OCI-LY1 (cell line): Measurements from ENCODE around the gene GSK3B.

Source experiments
- H2AFZ ChIP-seq: fragments of 200-600 bp; sonication (generic), shearing (Covaris generic); 2 replicates; pipeline ENCODE4 v1.6.0; 2014; ENCODE audit warnings: antibody characterized with exemption, mild to moderate bottlenecking, low read length
- H3F3A ChIP-seq: fragments of 200-600 bp; sonication (generic), shearing (Covaris generic); 2 replicates; pipeline ENCODE4 v1.6.0; 2014; ENCODE audit warnings: mild to moderate bottlenecking, antibody characterized with exemption, low read length, moderate library complexity; ENCODE audit not compliant: insufficient read depth
- H3K27ac ChIP-seq: fragments of 200-600 bp; sonication (generic); 2 replicates; pipeline ENCODE4 v1.5.1; 2014; ENCODE audit warnings: low read length, mixed run types, mild to moderate bottlenecking, low read depth; ENCODE audit not compliant: poor library complexity, severe bottlenecking
- H3K27me3 ChIP-seq: fragments of 200-600 bp; sonication (generic); 2 replicates; pipeline ENCODE4 v1.6.0; 2014; ENCODE audit warnings: antibody characterized with exemption, mild to moderate bottlenecking, low read length, moderate library complexity; ENCODE audit not compliant: insufficient read depth
- H3K36me3 ChIP-seq: fragments of 200-600 bp; sonication (generic); 2 replicates; pipeline ENCODE4 v1.6.1; 2014; ENCODE audit warnings: mild to moderate bottlenecking, antibody characterized with exemption, low read length, moderate library complexity, mixed read lengths; ENCODE audit not compliant: insufficient read depth
- H3K4me1 ChIP-seq: fragments of 200-600 bp; sonication (generic); 2 replicates; pipeline ENCODE4 v1.5.1; 2014; ENCODE audit warnings: mild to moderate bottlenecking, low read length, moderate library complexity; ENCODE audit not compliant: insufficient read depth, severe bottlenecking
- H3K4me2 ChIP-seq: fragments of 200-600 bp; sonication (generic), shearing (Covaris generic); 2 replicates; pipeline ENCODE4 v1.6.1; 2014; ENCODE audit warnings: low read length
- H3K4me3 ChIP-seq: fragments of 200-600 bp; sonication (generic); 2 replicates; pipeline ENCODE4 v1.5.1; 2014; ENCODE audit warnings: low read length, low read depth, mild to moderate bottlenecking, mixed read lengths; ENCODE audit not compliant: poor library complexity, severe bottlenecking
- H3K79me2 ChIP-seq: fragments of 200-600 bp; shearing (Covaris generic); 2 replicates; pipeline ENCODE4 v1.6.1; 2016; ENCODE audit warnings: mixed run types, low read length, mixed read lengths; ENCODE audit not compliant: insufficient read depth
- H3K9ac ChIP-seq: fragments of 200-600 bp; sonication (generic), shearing (Covaris generic); 2 replicates; pipeline ENCODE4 v1.6.1; 2014; ENCODE audit warnings: mild to moderate bottlenecking, low read length, mixed read lengths
- H3K9me2 ChIP-seq: fragments of 200-600 bp; sonication (generic), shearing (Covaris generic); 2 replicates; pipeline ENCODE4 v1.6.1; 2014; ENCODE audit warnings: low read depth, mild to moderate bottlenecking, low read length, mixed read lengths
- H3K9me3 ChIP-seq: fragments of 200-600 bp; shearing (Covaris generic); 2 replicates; pipeline ENCODE4 v1.6.1; 2014; ENCODE audit warnings: low read length, mixed read lengths
- H4K20me1 ChIP-seq: fragments of 200-600 bp; sonication (generic), shearing (Covaris generic); 2 replicates; pipeline ENCODE4 v1.6.0; 2016; ENCODE audit warnings: mild to moderate bottlenecking, low read length; ENCODE audit not compliant: insufficient read depth
- EZH2 ChIP-seq: fragments of 200-600 bp; sonication (generic), shearing (Covaris generic); IDR thresholded peaks from 2 replicates; pipeline ENCODE4 v1.8.0; 2017; ENCODE audit warnings: borderline replicate concordance, mixed run types, mild to moderate bottlenecking, antibody characterized with exemption, low read length, moderate library complexity, mixed read lengths
- TF ChIP-seq, protein P1 (sequence below): fragments of 200-600 bp; sonication (generic), shearing (Covaris generic); IDR thresholded peaks from 2 replicates; pipeline ENCODE4 v1.5.1; 2017; ENCODE audit warnings: mild to moderate bottlenecking, antibody characterized with exemption, low read length, moderate library complexity, mixed read lengths

GSK3B gene

DNA sequence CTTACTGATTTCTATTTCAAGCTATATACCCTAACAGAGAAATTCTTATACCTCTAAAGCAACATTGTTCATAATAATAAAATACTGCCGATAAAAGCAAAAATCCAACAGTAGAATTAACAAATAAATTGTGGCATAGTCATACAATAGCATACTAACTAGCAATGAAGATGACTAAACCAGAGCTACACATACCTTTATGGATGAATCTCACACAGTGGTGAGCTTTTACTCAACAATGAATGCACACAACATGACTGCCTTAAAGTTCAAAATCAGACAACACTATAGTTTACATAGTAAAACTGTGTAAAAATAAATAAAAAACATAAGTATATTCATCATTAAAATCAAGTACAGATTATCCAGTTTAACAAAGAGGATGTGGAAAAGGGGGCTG is 213.3 kb downstream of the GSK3B start:
- H3K79me2 ChIP-seq, result no peaks in the 10 kb centered on the region
- no peaks in the 10 kb centered on the region for H3K27me3 ChIP-seq
- no peaks in the 10 kb centered on the region for H3K9me3 ChIP-seq
- no peak overlapping the region for H3K4me2 ChIP-seq
- no peak overlapping the region for H3K27ac ChIP-seq
- H3K4me1 ChIP-seq, result no peaks in the 10 kb centered on the region
- TF ChIP-seq EZH2, result no peak
- TF ChIP-seq, protein P1, sequence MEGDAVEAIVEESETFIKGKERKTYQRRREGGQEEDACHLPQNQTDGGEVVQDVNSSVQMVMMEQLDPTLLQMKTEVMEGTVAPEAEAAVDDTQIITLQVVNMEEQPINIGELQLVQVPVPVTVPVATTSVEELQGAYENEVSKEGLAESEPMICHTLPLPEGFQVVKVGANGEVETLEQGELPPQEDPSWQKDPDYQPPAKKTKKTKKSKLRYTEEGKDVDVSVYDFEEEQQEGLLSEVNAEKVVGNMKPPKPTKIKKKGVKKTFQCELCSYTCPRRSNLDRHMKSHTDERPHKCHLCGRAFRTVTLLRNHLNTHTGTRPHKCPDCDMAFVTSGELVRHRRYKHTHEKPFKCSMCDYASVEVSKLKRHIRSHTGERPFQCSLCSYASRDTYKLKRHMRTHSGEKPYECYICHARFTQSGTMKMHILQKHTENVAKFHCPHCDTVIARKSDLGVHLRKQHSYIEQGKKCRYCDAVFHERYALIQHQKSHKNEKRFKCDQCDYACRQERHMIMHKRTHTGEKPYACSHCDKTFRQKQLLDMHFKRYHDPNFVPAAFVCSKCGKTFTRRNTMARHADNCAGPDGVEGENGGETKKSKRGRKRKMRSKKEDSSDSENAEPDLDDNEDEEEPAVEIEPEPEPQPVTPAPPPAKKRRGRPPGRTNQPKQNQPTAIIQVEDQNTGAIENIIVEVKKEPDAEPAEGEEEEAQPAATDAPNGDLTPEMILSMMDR, result no peak
- no peak overlapping the region for H3K4me3 ChIP-seq
- H2AFZ ChIP-seq, result no peak overlapping the region
- no peaks in the 10 kb centered on the region for H3F3A ChIP-seq
- no peak overlapping the region for H3K9ac ChIP-seq
- no peaks in the 10 kb centered on the region for H3K9me2 ChIP-seq
- peaks cover 12% of the 10 kb centered on the region; the same call in 1 of the 2 replicates for H3K36me3 ChIP-seq
- no peaks in the 10 kb centered on the region for H4K20me1 ChIP-seq

DNA sequence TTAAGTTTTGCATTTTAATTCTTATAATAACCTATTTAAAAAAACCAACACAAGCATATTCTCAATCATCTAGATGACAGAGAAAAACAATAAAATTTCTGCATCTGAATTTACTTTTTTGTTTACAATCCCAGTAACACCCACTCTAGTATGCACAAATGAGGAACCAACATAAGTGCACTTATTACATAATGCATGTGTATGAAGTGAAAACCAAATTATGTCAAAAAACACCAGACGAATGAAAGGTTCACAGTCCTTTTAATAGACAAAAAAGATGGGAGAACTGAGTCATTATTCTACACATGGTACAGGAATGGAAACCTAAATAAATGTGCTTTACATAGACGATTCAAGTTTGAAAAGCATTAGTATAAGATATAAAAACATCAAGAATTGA is 220.6 kb downstream of the GSK3B start:
- Histone ChIP-seq H2AFZ (no peak overlapping the region), H3K4me3 (no peak overlapping the region), H3K79me2 (no peaks in the 10 kb centered on the region), H3K27me3 (no peaks in the 10 kb centered on the region), H3K9ac (no peak overlapping the region), H3K4me2 (no peak overlapping the region), H3K9me2 (no peaks in the 10 kb centered on the region), H4K20me1 (no peaks in the 10 kb centered on the region), H3F3A (no peaks in the 10 kb centered on the region), H3K27ac (no peak overlapping the region), H3K4me1 (no peaks in the 10 kb centered on the region), H3K9me3 (no peaks in the 10 kb centered on the region), H3K36me3 (no peaks in the 10 kb centered on the region)
- TF ChIP-seq EZH2, result no peak
- TF ChIP-seq, protein P1, result no peak

DNA sequence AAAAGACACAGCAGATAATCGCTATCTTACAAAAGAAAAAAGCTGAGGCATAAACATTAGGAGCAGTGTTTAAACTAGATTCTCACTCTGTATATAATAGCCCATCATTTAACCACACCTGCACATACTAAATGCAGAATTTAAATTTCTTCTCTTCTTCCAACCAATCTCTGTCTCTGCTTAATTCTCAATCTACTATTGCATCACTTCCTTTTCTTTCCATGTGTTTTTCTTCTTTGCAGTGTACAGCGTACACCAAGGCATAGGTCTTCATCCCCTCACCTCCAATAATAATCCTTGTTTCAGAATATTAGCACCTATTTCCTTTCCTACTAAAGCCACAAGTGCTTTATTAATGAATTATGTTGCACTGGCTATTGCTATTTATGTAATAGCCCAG is 221.5 kb downstream of the GSK3B start:
- TF ChIP-seq, protein P1, result no peak
- H3K9me2 ChIP-seq, result no peaks in the 10 kb centered on the region
- H3K4me2 ChIP-seq, result no peak overlapping the region
- H3K79me2 ChIP-seq, result no peaks in the 10 kb centered on the region
- no peak overlapping the region for H3K4me3 ChIP-seq
- H3K9ac ChIP-seq, result no peak overlapping the region
- no peaks in the 10 kb centered on the region for H3K27me3 ChIP-seq
- H3K4me1 ChIP-seq, result no peaks in the 10 kb centered on the region
- H3K36me3 ChIP-seq, result no peaks in the 10 kb centered on the region
- no peaks in the 10 kb centered on the region for H4K20me1 ChIP-seq
- no peaks in the 10 kb centered on the region for H3F3A ChIP-seq
- no peak overlapping the region for H3K27ac ChIP-seq
- no peaks in the 10 kb centered on the region for H3K9me3 ChIP-seq
- no peak overlapping the region for H2AFZ ChIP-seq
